GM21381 (cell line): ENCODE results near the gene MOK.
"Not testable (repeated sequence)": the region's sequence is repeated elsewhere in the genome, so short reads cannot be mapped to it uniquely, and the experiment has no call there.

Experiments used
- ATAC-seq: cut with Tn5 transposase; IDR thresholded peaks from one replicate; pipeline ENCODE4 v1.9.1; 2021; ENCODE audit warnings: mild to moderate bottlenecking, moderate library complexity; ENCODE audit not compliant: unreplicated experiment

MOK gene

GRCh38 chr14:102249981-102250380, 55.0 kb downstream of the MOK start:
- no peak for ATAC-seq

- ATAC-seq: no peak
Measured at GRCh38 chr14:102249041-102249440, 55.9 kb downstream of the MOK start.

GRCh38 chr14:102248121-102248520, 56.8 kb downstream of the MOK start:
- no peak for ATAC-seq

GRCh38 chr14:102246071-102246470, 58.9 kb downstream of the MOK start:
- ATAC-seq: no peak

- ATAC-seq: not testable (repeated sequence)
Measured at GRCh38 chr14:102243795-102244194, 61.2 kb downstream of the MOK start.

- no peak for ATAC-seq
Measured at GRCh38 chr14:102241147-102241546, 63.8 kb downstream of the MOK start.

GRCh38 chr14:102240481-102240880, 64.5 kb downstream of the MOK start:
- ATAC-seq: not testable (repeated sequence)

GRCh38 chr14:102239231-102239630, 65.7 kb downstream of the MOK start:
- ATAC-seq: no peak

- ATAC-seq: no peak
Measured at GRCh38 chr14:102238766-102239165, 66.2 kb downstream of the MOK start.

- no peak for ATAC-seq
Measured at GRCh38 chr14:102238131-102238530, 66.8 kb downstream of the MOK start.

GRCh38 chr14:102236026-102236425, 68.9 kb downstream of the MOK start:
- ATAC-seq: no peak

GRCh38 chr14:102235275-102235897, 69.6 kb downstream of the MOK start:
- ATAC-seq: peak; percentile 70

- ATAC-seq: no peak
Measured at GRCh38 chr14:102234331-102235264, 70.4 kb downstream of the MOK start.

- ATAC-seq: no peak
Measured at GRCh38 chr14:102233081-102233480, 71.9 kb downstream of the MOK start.

- ATAC-seq: no peak
Measured at GRCh38 chr14:102232348-102232625, 72.7 kb downstream of the MOK start.

GRCh38 chr14:102231476-102232347, 73.3 kb downstream of the MOK start:
- ATAC-seq: no peak

GRCh38 chr14:102230481-102231210, 74.3 kb downstream of the MOK start:
- ATAC-seq: no peak

- no peak for ATAC-seq
Measured at GRCh38 chr14:102229739-102230092, 75.2 kb downstream of the MOK start.

- ATAC-seq: no peak
Measured at GRCh38 chr14:102229071-102229738, 75.8 kb downstream of the MOK start.

- no peak for ATAC-seq
Measured at GRCh38 chr14:102227184-102227964, 77.6 kb downstream of the MOK start.
